D721Med (cell line): Measurements from ENCODE around the gene PPOX.

Experiments
- DNase-seq: peaks from one replicate; pipeline ENCODE4 v3.0.0; 2011; ENCODE audit warnings: low spot score; ENCODE audit not compliant: insufficient read length
- FAIRE-seq: peaks from 2 replicates; lab custom pipeline; 2011; peaks lifted over from hg19 to GRCh38; lab: Jason Lieb, UNC
- TF ChIP-seq, protein P1 (sequence below): IDR thresholded peaks from 2 replicates; pipeline ENCODE4 v1.5.1; 2012; ENCODE audit warnings: mild to moderate bottlenecking, control low read depth; ENCODE audit not compliant: insufficient read depth; ENCODE audit errors: missing control alignments

PPOX gene

GRCh38 chr1:161177112-161177935, 11.1 kb downstream of the PPOX start, which contains the start of gene B4GALT3:
TSS of gene B4GALT3 (minus strand) at chr1:161177507. CDS start at chr1:161176060, 1,447 bp downstream.
- FAIRE-seq (no peak), DNase-seq (peak; percentile 100)
- TF ChIP-seq, protein P1, sequence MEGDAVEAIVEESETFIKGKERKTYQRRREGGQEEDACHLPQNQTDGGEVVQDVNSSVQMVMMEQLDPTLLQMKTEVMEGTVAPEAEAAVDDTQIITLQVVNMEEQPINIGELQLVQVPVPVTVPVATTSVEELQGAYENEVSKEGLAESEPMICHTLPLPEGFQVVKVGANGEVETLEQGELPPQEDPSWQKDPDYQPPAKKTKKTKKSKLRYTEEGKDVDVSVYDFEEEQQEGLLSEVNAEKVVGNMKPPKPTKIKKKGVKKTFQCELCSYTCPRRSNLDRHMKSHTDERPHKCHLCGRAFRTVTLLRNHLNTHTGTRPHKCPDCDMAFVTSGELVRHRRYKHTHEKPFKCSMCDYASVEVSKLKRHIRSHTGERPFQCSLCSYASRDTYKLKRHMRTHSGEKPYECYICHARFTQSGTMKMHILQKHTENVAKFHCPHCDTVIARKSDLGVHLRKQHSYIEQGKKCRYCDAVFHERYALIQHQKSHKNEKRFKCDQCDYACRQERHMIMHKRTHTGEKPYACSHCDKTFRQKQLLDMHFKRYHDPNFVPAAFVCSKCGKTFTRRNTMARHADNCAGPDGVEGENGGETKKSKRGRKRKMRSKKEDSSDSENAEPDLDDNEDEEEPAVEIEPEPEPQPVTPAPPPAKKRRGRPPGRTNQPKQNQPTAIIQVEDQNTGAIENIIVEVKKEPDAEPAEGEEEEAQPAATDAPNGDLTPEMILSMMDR: peak; percentile 31

GRCh38 chr1:161177936-161178244, 11.7 kb downstream of the PPOX start:
- FAIRE-seq: no peak
- TF ChIP-seq, protein P1: no peak
- DNase-seq: no peak

GRCh38 chr1:161179698-161180097, 13.5 kb downstream of the PPOX start:
- DNase-seq: no peak
- no peak for FAIRE-seq
- TF ChIP-seq, protein P1: no peak

DNA sequence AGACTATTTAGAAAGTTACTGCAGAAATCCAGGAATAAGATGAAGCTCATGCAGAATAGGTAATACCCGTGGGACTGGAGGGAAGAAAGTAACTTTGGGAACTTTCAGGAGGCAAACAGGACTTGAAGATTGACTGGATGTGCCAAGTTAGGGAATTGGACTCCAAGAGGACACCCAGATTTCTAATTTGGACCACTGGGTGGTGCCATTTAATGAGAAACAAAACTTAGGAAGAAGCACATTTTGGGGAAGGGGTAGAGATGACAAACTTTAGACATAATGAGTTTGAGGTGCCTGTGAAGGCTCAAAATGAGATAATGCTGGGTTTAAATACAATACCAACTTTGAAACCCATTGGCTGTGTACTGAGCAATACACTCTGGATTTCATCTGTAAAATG, 14.4 kb downstream of the PPOX start:
- FAIRE-seq: no peak
- TF ChIP-seq, protein P1: peak; percentile 51
- DNase-seq: no peak

DNA sequence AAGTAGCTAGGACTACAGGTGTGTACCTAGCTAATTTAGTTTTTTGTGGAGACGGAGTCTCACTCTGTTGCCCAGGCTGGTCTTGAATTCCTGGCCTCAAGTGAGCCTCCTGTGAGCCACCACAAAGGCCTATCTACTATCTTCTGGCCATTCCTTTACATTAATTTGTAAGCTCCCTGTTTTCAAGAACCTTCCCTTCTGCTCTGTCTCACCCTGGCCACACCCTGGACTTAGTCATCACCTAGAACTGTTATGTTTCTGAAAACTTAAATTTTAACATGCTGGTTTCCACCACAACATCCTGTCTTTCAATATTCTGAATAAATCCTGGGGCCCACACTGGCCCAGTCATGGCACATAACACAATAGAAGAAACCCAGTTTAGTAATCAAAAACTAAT, 16.0 kb downstream of the PPOX start:
- no peak for FAIRE-seq
- TF ChIP-seq, protein P1: no peak
- DNase-seq: no peak

- TF ChIP-seq, protein P1: no peak
- FAIRE-seq: peak; percentile 92
- DNase-seq: no peak
Observed at GRCh38 chr1:161185282-161185682, 19.1 kb downstream of the PPOX start.

GRCh38 chr1:161185732-161186311, 19.6 kb downstream of the PPOX start:
- FAIRE-seq (peak; percentile 70), DNase-seq (no peak)
- TF ChIP-seq, protein P1: no peak
